Measurements from ENCODE around the gene KMT2C.

The KMT2C gene

GRCh38 chr7:152464312-152465118 is 28.7 kb upstream of the KMT2C start (continued):
- TF ChIP-seq INSM2 (tag by site-specific recombination; IDR thresholded peaks at IDR 0.05) (peak; percentile 56; the same call in 1 of the 2 replicates), ZNF544 (tag by site-specific recombination; IDR thresholded peaks at IDR 0.05) (no peak), ZNF341 (tag by site-specific recombination; IDR thresholded peaks at IDR 0.05; ENCODE audit: low read depth) (no peak), ZEB2 (tag by site-specific recombination; IDR thresholded peaks at IDR 0.05) (peak; percentile 92; the same call in 1 of the 2 replicates), ZNF239 (tag by site-specific recombination; IDR thresholded peaks at IDR 0.05) (0 out of 2 replicates have a peak, but pooled peaks have one; percentile 29), ZNF140 (tag by site-specific recombination; IDR thresholded peaks at IDR 0.05) (no peak), SP3 (tag by site-specific recombination; IDR thresholded peaks at IDR 0.05) (no peak), GLIS1 (tag by site-specific recombination; IDR thresholded peaks at IDR 0.05) (peak; percentile 81), ZNF404 (tag by site-specific recombination; IDR thresholded peaks at IDR 0.05) (no peak), ZNF843 (tag by site-specific recombination; IDR thresholded peaks at IDR 0.05) (no peak), ZNF112 (tag by site-specific recombination; IDR thresholded peaks at IDR 0.05) (no peak), ZNF223 (tag by site-specific recombination; IDR thresholded peaks at IDR 0.05) (no peak), KLF9 (tag by site-specific recombination; IDR thresholded peaks at IDR 0.05; ENCODE audit: low read depth) (0 out of 2 replicates have a peak, but pooled peaks have one; percentile 39), GLI2 (tag by site-specific recombination; IDR thresholded peaks at IDR 0.05; ENCODE audit: borderline replicate concordance, low read depth) (0 out of 2 replicates have a peak, but pooled peaks have one; percentile 8), IKZF3 (tag by site-specific recombination; IDR thresholded peaks at IDR 0.05) (peak; percentile 56), ZNF133 (tag by site-specific recombination; IDR thresholded peaks at IDR 0.05) (peak; percentile 27; the same call in 1 of the 2 replicates), ZBTB21 (tag by site-specific recombination; IDR thresholded peaks at IDR 0.05) (no peak), ZNF311 (tag by site-specific recombination; IDR thresholded peaks at IDR 0.05; ENCODE audit: borderline replicate concordance) (no peak), PRDM1 (tag by site-specific recombination; IDR thresholded peaks at IDR 0.05) (no peak), ZNF148 (tag by site-specific recombination; IDR thresholded peaks at IDR 0.05; ENCODE audit: borderline replicate concordance) (0 out of 2 replicates have a peak, but pooled peaks have one; percentile 64), ZNF292 (tag by site-specific recombination; IDR thresholded peaks at IDR 0.05; ENCODE audit: borderline replicate concordance, low read depth) (no peak), ZSCAN5A (tag by site-specific recombination; IDR thresholded peaks at IDR 0.05) (0 out of 2 replicates have a peak, but pooled peaks have one; percentile 23), ZNF184 (tag by site-specific recombination; IDR thresholded peaks at IDR 0.05) (no peak; the same call in 1 of the 2 replicates), ZNF138 (tag by site-specific recombination; IDR thresholded peaks at IDR 0.05; ENCODE audit: borderline replicate concordance) (no peak), ZBTB48 (tag by site-specific recombination; IDR thresholded peaks at IDR 0.05) (peak; percentile 32; the same call in 1 of the 2 replicates)
- TF ChIP-seq, protein P1, sequence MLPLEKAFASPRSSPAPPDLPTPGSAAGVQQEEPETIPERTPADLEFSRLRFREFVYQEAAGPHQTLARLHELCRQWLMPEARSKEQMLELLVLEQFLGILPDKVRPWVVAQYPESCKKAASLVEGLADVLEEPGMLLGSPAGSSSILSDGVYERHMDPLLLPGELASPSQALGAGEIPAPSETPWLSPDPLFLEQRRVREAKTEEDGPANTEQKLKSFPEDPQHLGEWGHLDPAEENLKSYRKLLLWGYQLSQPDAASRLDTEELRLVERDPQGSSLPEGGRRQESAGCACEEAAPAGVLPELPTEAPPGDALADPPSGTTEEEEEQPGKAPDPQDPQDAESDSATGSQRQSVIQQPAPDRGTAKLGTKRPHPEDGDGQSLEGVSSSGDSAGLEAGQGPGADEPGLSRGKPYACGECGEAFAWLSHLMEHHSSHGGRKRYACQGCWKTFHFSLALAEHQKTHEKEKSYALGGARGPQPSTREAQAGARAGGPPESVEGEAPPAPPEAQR (tag by site-specific recombination; IDR thresholded peaks at IDR 0.05): peak; percentile 70
- TF ChIP-seq, protein P2, sequence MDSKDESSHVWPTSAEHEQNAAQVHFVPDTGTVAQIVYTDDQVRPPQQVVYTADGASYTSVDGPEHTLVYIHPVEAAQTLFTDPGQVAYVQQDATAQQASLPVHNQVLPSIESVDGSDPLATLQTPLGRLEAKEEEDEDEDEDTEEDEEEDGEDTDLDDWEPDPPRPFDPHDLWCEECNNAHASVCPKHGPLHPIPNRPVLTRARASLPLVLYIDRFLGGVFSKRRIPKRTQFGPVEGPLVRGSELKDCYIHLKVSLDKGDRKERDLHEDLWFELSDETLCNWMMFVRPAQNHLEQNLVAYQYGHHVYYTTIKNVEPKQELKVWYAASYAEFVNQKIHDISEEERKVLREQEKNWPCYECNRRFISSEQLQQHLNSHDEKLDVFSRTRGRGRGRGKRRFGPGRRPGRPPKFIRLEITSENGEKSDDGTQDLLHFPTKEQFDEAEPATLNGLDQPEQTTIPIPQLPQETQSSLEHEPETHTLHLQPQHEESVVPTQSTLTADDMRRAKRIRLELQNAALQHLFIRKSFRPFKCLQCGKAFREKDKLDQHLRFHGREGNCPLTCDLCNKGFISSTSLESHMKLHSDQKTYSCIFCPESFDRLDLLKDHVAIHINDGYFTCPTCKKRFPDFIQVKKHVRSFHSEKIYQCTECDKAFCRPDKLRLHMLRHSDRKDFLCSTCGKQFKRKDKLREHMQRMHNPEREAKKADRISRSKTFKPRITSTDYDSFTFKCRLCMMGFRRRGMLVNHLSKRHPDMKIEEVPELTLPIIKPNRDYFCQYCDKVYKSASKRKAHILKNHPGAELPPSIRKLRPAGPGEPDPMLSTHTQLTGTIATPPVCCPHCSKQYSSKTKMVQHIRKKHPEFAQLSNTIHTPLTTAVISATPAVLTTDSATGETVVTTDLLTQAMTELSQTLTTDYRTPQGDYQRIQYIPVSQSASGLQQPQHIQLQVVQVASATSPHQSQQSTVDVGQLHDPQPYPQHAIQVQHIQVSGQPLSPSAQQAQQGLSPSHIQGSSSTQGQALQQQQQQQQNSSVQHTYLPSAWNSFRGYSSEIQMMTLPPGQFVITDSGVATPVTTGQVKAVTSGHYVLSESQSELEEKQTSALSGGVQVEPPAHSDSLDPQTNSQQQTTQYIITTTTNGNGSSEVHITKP (tag by site-specific recombination; IDR thresholded peaks at IDR 0.05): 0 out of 2 replicates have a peak, but pooled peaks have one; percentile 52
